Peyer's patch (tissue), 4 donors: Measurements from ENCODE around the gene CHAD. TPM values are rescaled to one million over a fixed set of nuclear protein-coding genes. Genes with fewer than 3 reads are reported as not detected.
"Not testable (repeated sequence)": the region's sequence is repeated elsewhere in the genome, so short reads cannot be mapped to it uniquely, and the experiment has no call there.

Experiments used
- DNase-seq, 3 donors: peaks; one replicate each; pipeline ENCODE4 v3.0.0-alpha.2; 2017 to 2019
- H3K27ac ChIP-seq, 4 donors: fragments of 200-600 bp; sonication (generic); one replicate each; pipeline ENCODE4 v1.5.1; 2016 to 2019
- H3K27me3 ChIP-seq, 2 donors: fragments of 200-600 bp; sonication (generic); one replicate each; pipeline ENCODE4 v1.5.1; 2019
- H3K36me3 ChIP-seq, 3 donors: fragments of 200-600 bp; sonication (generic); one replicate each; pipeline ENCODE4 v1.5.1; 2016 to 2019
- H3K4me1 ChIP-seq, 4 donors: fragments of 200-600 bp; sonication (generic); one replicate each; pipeline ENCODE4 v1.5.1; 2016 to 2019
- H3K4me3 ChIP-seq, 4 donors: fragments of 200-600 bp; sonication (generic); 1 replicate in 3 of 4; 2 replicates in 1 of 4; pipeline ENCODE4 v1.5.1; 2016 to 2019; ENCODE audit warnings: mild to moderate bottlenecking in 1 of 4
- H3K9me3 ChIP-seq, 4 donors: fragments of 200-600 bp; sonication (generic); one replicate each; pipeline ENCODE4 v1.5.1; 2016 to 2019; ENCODE audit warnings: mild to moderate bottlenecking in 1 of 4
- CTCF ChIP-seq, 6 experiments: fragments of 450-650 bp in 4 of 6; fragments of 200-600 bp in 2 of 6; sonication (generic) in 1 of 6; IDR thresholded peaks; one replicate each; pipeline ENCODE4 v1.5.1; 2017 to 2019; ENCODE audit warnings: antibody characterized with exemption in 6 of 6, mild to moderate bottlenecking in 3 of 6, moderate library complexity in 1 of 6
- POLR2A ChIP-seq, 2 donors: fragments of 450-650 bp; IDR thresholded peaks; one replicate each; pipeline ENCODE4 v1.5.1; 2017; ENCODE audit warnings: antibody characterized with exemption in 2 of 2, mild to moderate bottlenecking in 2 of 2, moderate library complexity in 2 of 2
- total RNA-seq, 4 donors: library from RNA; depleted of rRNA; stranded (reverse); fragments of >200 nt; gene quantifications; one replicate each; pipeline ENCODE4 v1.1.0, GENCODE V29; 2016

The CHAD gene
- total RNA-seq, 4 donors from 2014 or later = 7.4 to 24.6 (median 14.7) TPM

GRCh38 chr17:50424246-50424995 lies 44.3 kb downstream of the CHAD start:
- no peak for DNase-seq
- peak overlapping the region in 3 of 4 donors; percentile 82 to 91 (median 84) for H3K27ac ChIP-seq
- no peak overlapping the region for H3K4me3 ChIP-seq
- no peaks in the 10 kb centered on the region for H3K9me3 ChIP-seq
- peaks cover 3 to 48% (median 20%) of the 10 kb centered on the region in 4 donors for H3K4me1 ChIP-seq
- TF ChIP-seq CTCF (IDR thresholded peaks at IDR 0.05) (no peak), POLR2A (IDR thresholded peaks at IDR 0.05) (no peak)
- H3K27me3 ChIP-seq = no peaks in the 10 kb centered on the region
- no peaks in the 10 kb centered on the region for H3K36me3 ChIP-seq

DNA sequence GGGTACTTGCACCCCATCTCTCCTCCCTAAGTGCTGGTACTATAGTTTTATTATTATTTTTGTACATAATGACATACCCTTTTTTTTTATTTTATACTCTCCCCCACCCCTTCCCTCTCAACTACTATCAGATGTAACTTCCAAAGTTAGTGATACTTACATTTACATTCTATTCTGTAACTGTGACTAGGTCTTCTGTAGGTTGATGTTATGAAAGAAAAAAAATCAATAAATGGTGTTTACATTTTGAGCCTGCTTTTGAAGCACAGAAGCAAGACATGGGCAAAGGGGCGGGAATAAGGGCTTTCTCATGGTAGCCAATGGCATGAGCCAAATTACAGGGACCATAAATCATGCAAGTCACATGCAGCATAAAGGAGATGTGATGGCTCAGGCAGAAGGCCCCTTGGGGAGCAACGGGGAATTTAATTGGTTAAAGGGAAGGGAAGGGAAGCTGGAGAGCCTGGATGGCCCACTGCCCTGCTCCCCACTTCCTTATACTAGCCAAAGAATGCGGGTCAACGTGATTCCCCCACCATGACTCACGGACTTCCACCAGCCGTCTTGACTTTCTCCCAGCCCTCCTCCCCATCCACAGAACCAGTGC lies 45.0 kb downstream of the CHAD start:
- Histone ChIP-seq H3K27me3 (no peaks in the 10 kb centered on the region), H3K9me3 (no peaks in the 10 kb centered on the region), H3K36me3 (no peaks in the 10 kb centered on the region), H3K4me3 (no peak overlapping the region), H3K4me1 (peaks cover 3 to 45% (median 19%) of the 10 kb centered on the region in 4 donors), H3K27ac (no peak overlapping the region)
- TF ChIP-seq POLR2A (IDR thresholded peaks at IDR 0.05) (no peak), CTCF (IDR thresholded peaks at IDR 0.05) (no peak)
- DNase-seq = no peak

DNA sequence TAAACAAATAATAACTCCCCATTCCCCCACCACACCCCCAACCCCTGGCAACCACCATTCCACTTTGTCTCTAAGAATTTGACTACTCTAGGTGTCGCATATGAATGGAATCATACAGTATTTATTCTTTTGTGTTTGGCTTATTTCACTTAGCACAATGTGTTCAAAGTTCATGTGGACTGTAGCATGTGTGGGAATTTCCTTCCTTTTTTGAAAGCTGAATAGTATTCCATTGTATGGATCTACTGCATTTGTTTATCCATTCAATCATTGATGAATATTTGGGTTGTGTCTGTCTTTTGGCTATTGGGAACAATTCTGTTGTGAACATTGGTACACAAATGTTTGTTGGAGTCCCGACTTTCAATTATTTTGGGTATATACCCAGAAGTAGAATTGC lies 45.9 kb downstream of the CHAD start:
- H3K27ac ChIP-seq = no peak overlapping the region
- DNase-seq = no peak
- TF ChIP-seq CTCF (IDR thresholded peaks at IDR 0.05) (no peak), POLR2A (IDR thresholded peaks at IDR 0.05) (no peak)
- H3K36me3 ChIP-seq = no peaks in the 10 kb centered on the region
- no peak overlapping the region for H3K4me3 ChIP-seq
- H3K27me3 ChIP-seq = no peaks in the 10 kb centered on the region
- no peaks in the 10 kb centered on the region for H3K9me3 ChIP-seq
- peaks cover 3 to 39% (median 19%) of the 10 kb centered on the region in 4 donors for H3K4me1 ChIP-seq

- Histone ChIP-seq H3K4me1 (peaks cover 3 to 28% (median 14%) of the 10 kb centered on the region in 4 donors), H3K36me3 (no peaks in the 10 kb centered on the region), H3K27ac (peak overlapping the region; percentile 61 to 69 (median 66)), H3K4me3 (peak overlapping the region in 2 of 4 donors; percentile 0 to 15), H3K27me3 (no peaks in the 10 kb centered on the region), H3K9me3 (no peaks in the 10 kb centered on the region)
- no peak for DNase-seq
- TF ChIP-seq POLR2A (IDR thresholded peaks at IDR 0.05) = no peak
- TF ChIP-seq CTCF (IDR thresholded peaks at IDR 0.05) = no peak
Observed at GRCh38 chr17:50421308-50422051, 47.2 kb downstream of the CHAD start.

- H3K27ac ChIP-seq = peak overlapping the region; percentile 61 to 69 (median 66)
- TF ChIP-seq CTCF (IDR thresholded peaks at IDR 0.05) (no peak), POLR2A (IDR thresholded peaks at IDR 0.05) (no peak)
- no peaks in the 10 kb centered on the region for H3K9me3 ChIP-seq
- no peak overlapping the region for H3K4me3 ChIP-seq
- no peaks in the 10 kb centered on the region for H3K36me3 ChIP-seq
- H3K27me3 ChIP-seq = no peaks in the 10 kb centered on the region
- no peak for DNase-seq
- peaks cover 3 to 24% (median 13%) of the 10 kb centered on the region in 4 donors for H3K4me1 ChIP-seq
Observed at GRCh38 chr17:50420419-50421112, 48.1 kb downstream of the CHAD start.

DNA sequence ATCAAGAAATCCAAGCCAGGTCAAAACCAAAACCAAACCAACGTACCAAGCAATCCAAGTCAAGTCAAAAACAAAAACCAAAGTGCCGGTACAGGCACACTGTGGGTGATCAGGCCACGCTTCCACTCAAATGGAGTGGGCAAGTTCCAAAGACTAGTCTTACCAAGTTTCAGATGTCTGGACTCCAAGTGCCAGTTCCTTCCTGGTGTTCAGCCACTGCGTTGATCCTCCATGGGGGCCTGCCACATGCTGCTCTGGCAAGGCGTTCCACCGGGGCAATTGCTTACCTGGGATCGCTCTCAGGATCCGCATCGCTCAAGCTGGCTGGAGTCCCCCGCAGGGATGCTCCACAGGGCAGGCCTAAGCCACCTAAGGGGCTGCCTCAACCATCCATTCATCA lies 49.1 kb downstream of the CHAD start:
- peaks cover 3 to 14% (median 6%) of the 10 kb centered on the region in 4 donors for H3K4me1 ChIP-seq
- H3K27ac ChIP-seq, DNase-seq, H3K4me3 ChIP-seq, H3K27me3 ChIP-seq, H3K9me3 ChIP-seq, H3K36me3 ChIP-seq: not testable (repeated sequence)
